Calu3 (cell line): Measurements from ENCODE around the gene PLIN3. TPM values are rescaled to one million over a fixed set of nuclear protein-coding genes. Genes with fewer than 3 reads are reported as not detected.

Experiments used
- BruUV-seq: library from RNA; stranded (reverse); fragments of 400-500 nt; replicated peaks from 2 replicates; lab custom pipeline; 2021; lab: Mats Ljungman, UMichigan
- CTCF ChIA-PET: fragments of 300-600 bp; sonication (Branson Sonifier 250); formaldehyde crosslinking; loops from one replicate; lab custom pipeline; 2022; ENCODE audit warnings: antibody characterized with exemption; lab: Charles Lee
- DNase-seq: peaks from one replicate; pipeline ENCODE4 v3.0.0; 2022
- H3K27ac Mint-ChIP-seq: one replicate; pipeline ENCODE4 v1.8.0; 2022; ENCODE audit warnings: mixed read lengths; ENCODE audit not compliant: unreplicated experiment
- H3K27me3 Mint-ChIP-seq: one replicate; pipeline ENCODE4 v1.8.0; 2022; ENCODE audit warnings: mixed read lengths; ENCODE audit not compliant: unreplicated experiment
- H3K36me3 Mint-ChIP-seq: one replicate; pipeline ENCODE4 v1.8.0; 2022; ENCODE audit warnings: mild to moderate bottlenecking, moderate library complexity, mixed read lengths; ENCODE audit not compliant: insufficient read depth, unreplicated experiment
- H3K4me1 Mint-ChIP-seq: one replicate; pipeline ENCODE4 v1.8.0; 2022; ENCODE audit warnings: mild to moderate bottlenecking, low read depth, mixed read lengths; ENCODE audit not compliant: unreplicated experiment
- H3K4me3 Mint-ChIP-seq: one replicate; pipeline ENCODE4 v1.8.0; 2022; ENCODE audit warnings: mild to moderate bottlenecking, low read depth, moderate library complexity, mixed read lengths; ENCODE audit not compliant: unreplicated experiment
- H3K9me3 Mint-ChIP-seq: one replicate; pipeline ENCODE4 v1.8.0; 2022; ENCODE audit warnings: low read depth, mixed read lengths; ENCODE audit not compliant: unreplicated experiment
- intact Hi-C: fragments of 100-400 bp; cut with micrococcal nuclease; formaldehyde crosslinking; loops from one replicate; pipeline ENCODE4 v1.10.0; 2022; ENCODE audit not compliant: unreplicated experiment
- total RNA-seq: library from RNA; stranded (reverse); gene quantifications from 2 replicates; pipeline ENCODE4 v1.2.3, GENCODE V29; 2022
- TF ChIP-seq, protein P1 (sequence below): fragments of 200-600 bp; IDR thresholded peaks from one replicate; pipeline ENCODE4 v1.8.0; 2022; ENCODE audit warnings: antibody characterized with exemption; ENCODE audit not compliant: unreplicated experiment

Gene PLIN3
- total RNA-seq, 1 experiment from 2014 or later = 43.7 TPM

DNA sequence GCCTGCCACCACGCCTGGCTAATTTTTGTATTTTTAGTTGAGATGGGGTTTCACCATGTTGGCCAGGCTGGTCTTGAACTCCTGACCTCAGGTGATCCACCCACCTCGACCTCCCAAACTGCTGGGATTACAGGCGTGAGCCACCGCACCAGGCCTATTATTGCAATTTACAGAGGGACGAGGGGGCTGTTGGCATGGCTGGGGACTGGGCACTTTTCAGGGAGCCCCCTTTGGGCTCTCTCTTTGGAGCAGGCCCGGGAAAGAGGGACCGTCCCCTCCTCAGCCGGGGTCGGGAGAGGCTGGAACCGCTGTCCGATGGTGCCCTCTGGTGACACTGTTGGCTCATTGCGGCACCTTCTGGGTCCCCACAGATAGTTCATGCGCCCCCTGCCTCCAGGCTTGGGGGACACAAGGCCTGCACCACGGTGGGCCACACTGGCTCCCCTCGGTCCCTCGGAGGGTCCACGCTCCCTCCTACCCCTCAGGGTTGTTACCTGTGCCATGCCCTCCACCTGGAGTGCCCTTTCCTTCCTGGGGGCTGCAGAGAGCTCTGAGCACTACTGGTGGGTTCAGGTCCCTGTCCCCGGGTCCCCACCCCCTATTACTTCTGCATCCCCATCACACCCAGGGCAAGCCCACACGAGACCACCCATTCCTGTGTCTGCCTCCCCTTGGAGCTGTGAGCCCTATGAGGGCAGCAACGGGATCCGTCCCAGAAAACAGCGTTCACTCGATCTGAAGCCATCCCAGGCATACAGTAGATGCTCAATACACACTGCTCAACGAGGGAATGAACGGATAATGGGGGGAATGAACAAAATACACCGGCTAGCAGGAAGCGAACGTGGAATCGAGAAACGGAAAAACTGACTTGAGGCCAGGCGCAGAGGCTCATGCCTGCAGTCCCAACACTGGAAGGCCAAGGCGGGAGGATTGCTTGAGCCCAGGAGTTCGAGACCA lies 63.5 kb downstream of the PLIN3 start:
- Mint-ChIP-seq H3K4me1 (no peaks in the 10 kb centered on the region), H3K36me3 (no peaks in the 10 kb centered on the region), H3K27ac (no peak overlapping the region), H3K4me3 (no peak overlapping the region), H3K27me3 (no peaks in the 10 kb centered on the region), H3K9me3 (no peaks in the 10 kb centered on the region)
- TF ChIP-seq, protein P1, sequence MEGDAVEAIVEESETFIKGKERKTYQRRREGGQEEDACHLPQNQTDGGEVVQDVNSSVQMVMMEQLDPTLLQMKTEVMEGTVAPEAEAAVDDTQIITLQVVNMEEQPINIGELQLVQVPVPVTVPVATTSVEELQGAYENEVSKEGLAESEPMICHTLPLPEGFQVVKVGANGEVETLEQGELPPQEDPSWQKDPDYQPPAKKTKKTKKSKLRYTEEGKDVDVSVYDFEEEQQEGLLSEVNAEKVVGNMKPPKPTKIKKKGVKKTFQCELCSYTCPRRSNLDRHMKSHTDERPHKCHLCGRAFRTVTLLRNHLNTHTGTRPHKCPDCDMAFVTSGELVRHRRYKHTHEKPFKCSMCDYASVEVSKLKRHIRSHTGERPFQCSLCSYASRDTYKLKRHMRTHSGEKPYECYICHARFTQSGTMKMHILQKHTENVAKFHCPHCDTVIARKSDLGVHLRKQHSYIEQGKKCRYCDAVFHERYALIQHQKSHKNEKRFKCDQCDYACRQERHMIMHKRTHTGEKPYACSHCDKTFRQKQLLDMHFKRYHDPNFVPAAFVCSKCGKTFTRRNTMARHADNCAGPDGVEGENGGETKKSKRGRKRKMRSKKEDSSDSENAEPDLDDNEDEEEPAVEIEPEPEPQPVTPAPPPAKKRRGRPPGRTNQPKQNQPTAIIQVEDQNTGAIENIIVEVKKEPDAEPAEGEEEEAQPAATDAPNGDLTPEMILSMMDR = peak; percentile 75
- intact Hi-C loops = loop anchor here (2.0 to 10.0 kb wide), 2 partner anchors 51 to 71 kb away; no protein-coding TSS in a partner anchor
- no TSS peak for BruUV-seq
- DNase-seq = peak; percentile 77
- CTCF ChIA-PET = no interaction called here

DNA sequence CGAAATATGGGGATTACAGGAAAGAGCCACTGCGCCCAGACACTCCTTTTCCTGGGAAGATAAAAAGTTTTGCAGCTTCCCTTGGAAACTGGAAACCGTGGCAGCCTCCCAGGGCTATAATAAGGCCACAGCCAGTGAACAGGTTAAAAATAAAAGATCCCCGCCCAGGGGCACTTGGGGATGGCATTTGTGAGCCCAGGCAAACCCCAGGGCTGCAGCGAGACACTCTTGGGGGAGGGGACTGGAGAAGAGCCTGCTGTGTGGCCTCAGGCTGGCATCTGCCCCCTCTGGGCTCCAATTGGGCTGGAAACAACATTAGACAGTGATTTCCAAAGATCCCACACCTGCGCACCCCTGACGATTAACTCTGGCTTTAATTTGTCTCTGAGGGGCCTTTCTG lies 64.8 kb downstream of the PLIN3 start:
- Mint-ChIP-seq H3K4me1 (no peaks in the 10 kb centered on the region), H3K36me3 (no peaks in the 10 kb centered on the region), H3K27me3 (no peaks in the 10 kb centered on the region), H3K9me3 (no peaks in the 10 kb centered on the region), H3K4me3 (no peak overlapping the region), H3K27ac (no peak overlapping the region)
- TF ChIP-seq, protein P1 = no peak
- no peak for DNase-seq
- no TSS peak for BruUV-seq
- CTCF ChIA-PET = no interaction called here
- intact Hi-C loops = loop anchor here (10.0 kb wide), 1 partner anchor 52 kb away; no protein-coding TSS in a partner anchor

DNA sequence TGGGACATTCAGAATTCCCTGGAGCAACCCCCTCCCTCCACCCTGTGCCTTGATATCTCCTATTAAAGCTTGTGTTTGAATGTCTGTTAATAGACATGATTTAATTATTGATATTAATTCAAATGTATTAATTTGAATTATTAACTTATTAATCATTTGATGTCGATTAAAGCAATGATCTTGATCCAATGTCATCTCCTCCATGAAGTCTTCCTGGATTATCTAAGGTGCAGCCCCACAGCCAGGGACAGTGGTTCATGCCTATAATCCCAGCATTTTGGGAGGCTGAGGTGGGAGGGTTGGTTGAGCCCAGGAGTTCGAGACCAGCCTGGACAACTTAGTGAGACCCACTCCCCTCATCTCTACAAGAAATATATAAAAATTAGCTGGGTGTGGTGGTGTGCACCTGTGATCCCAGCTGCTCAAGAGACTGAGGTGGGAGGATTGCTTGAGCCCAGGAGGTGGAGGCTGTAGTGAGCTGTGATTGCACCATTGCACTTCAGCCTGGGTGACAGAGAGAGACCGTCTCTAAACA lies 66.3 kb downstream of the PLIN3 start:
- no peak for DNase-seq
- Mint-ChIP-seq H3K36me3 (peaks cover 7% of the 10 kb centered on the region), H3K9me3 (no peaks in the 10 kb centered on the region), H3K4me3 (no peak overlapping the region), H3K27ac (no peak overlapping the region), H3K4me1 (no peaks in the 10 kb centered on the region), H3K27me3 (no peaks in the 10 kb centered on the region)
- intact Hi-C loops = loop anchor here (10.0 kb wide), 1 partner anchor 54 kb away; no protein-coding TSS in a partner anchor
- no TSS peak for BruUV-seq
- CTCF ChIA-PET = interaction anchor here (1.3 kb wide), 1 partner anchor 10 kb away, joined by 9 read pairs; the partner anchor contains the start of gene FEM1A
- TF ChIP-seq, protein P1 = no peak

DNA sequence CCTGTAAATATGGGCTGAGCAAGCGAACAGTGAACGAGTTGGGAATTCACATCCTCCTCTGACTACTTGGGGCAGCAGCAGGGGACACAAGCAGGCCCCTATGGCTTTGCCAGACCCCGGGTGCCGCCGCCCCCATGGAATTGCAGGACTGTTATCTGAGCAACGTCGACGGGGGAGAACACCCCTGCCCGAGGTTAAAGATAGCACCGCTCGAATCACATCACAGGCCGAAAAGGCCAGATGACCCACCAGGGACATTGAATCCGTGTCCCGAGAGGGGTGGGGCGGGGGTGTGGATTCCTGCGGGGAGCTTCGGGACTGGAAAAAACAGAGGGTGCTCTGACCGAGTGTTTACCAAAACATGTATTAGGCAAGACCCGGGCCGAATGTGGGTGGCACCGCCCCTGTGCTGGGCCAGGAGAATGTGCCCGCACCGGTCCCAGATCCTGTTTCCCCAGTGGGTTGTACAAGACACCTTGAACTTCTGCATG lies 66.8 kb downstream of the PLIN3 start:
- CTCF ChIA-PET = interaction anchor here (1.3 kb wide), 1 partner anchor 9 kb away, joined by 9 read pairs; the partner anchor contains the start of gene FEM1A
- H3K9me3 Mint-ChIP-seq = no peaks in the 10 kb centered on the region
- no TSS peak for BruUV-seq
- no peaks in the 10 kb centered on the region for H3K27me3 Mint-ChIP-seq
- H3K27ac Mint-ChIP-seq = no peak overlapping the region
- no peak overlapping the region for H3K4me3 Mint-ChIP-seq
- no peaks in the 10 kb centered on the region for H3K4me1 Mint-ChIP-seq
- TF ChIP-seq, protein P1 = no peak
- DNase-seq = peak; percentile 86
- intact Hi-C loops = loop anchor here (10.0 kb wide), 1 partner anchor 54 kb away; no protein-coding TSS in a partner anchor
- H3K36me3 Mint-ChIP-seq = peaks cover 7% of the 10 kb centered on the region
